H7 (cell line): ENCODE measurements around the gene MMP12. TPM values are rescaled to one million over a fixed set of nuclear protein-coding genes. Genes with fewer than 3 reads are reported as not detected.

Experiments used
- DNase-seq: peaks from one replicate; pipeline ENCODE4 v3.0.0; 2012
- H3K27me3 ChIP-seq: 2 replicates; pipeline ENCODE4 v1.6.0; 2011; ENCODE audit warnings: mild to moderate bottlenecking, low read length; ENCODE audit not compliant: control insufficient read depth, insufficient read depth
- H3K36me3 ChIP-seq: replicated peaks from 2 replicates; pipeline ENCODE4 v1.5.1; 2011; ENCODE audit warnings: low read length; ENCODE audit not compliant: control insufficient read depth, insufficient read depth
- H3K4me3 ChIP-seq: 2 replicates; pipeline ENCODE4 v1.5.1; 2011; ENCODE audit warnings: low read depth, mild to moderate bottlenecking, control low read depth, low read length, moderate library complexity; ENCODE audit not compliant: insufficient read depth
- total RNA-seq: library from RNA; depleted of rRNA; stranded (reverse); fragments of >200 nt; shearing (Covaris generic); gene quantifications from 2 replicates; pipeline ENCODE4 v1.2.3, GENCODE V29; 2014; rRNA removed

The MMP12 gene
- total RNA-seq, 1 experiment from 2014 or later: not detected

DNA sequence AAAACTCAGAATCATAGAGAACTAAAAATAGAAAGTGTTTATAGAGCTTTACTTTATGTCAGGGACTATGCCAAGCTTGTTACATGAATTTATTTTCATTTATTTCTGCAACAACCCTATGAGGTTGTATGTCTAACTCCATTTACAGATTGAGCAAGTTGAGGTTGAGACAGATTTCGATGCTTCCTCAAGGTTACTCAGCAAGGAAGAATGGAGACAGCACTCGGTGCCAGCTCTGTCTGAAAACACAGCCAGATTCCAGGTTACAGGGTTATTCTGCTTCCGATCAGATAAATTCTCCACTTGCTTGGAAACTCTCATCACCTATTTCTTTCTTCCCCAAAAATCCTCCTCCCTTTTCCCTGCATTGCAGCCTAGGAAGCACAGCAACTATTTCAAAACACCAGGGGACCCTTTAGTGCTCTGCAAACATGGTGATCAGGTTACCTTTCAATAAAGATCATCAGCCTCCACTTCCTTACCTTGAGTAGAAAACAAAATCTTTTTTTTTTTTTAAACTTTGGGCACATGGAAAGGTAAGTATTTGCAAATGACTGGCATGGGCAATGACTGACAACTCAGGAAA is 38.4 kb downstream of the MMP12 start:
- no peaks in the 10 kb centered on the region for H3K36me3 ChIP-seq
- no peak for DNase-seq

GRCh38 chr11:102833731-102834130 is 41.1 kb downstream of the MMP12 start:
- no peaks in the 10 kb centered on the region for H3K27me3 ChIP-seq
- DNase-seq: no peak
- no peak overlapping the region for H3K4me3 ChIP-seq
- no peaks in the 10 kb centered on the region for H3K36me3 ChIP-seq

More for the DNA sequence above, 38.4 kb downstream of the MMP12 start:
- H3K27me3 ChIP-seq: no peaks in the 10 kb centered on the region
- H3K4me3 ChIP-seq: no peak overlapping the region

DNA sequence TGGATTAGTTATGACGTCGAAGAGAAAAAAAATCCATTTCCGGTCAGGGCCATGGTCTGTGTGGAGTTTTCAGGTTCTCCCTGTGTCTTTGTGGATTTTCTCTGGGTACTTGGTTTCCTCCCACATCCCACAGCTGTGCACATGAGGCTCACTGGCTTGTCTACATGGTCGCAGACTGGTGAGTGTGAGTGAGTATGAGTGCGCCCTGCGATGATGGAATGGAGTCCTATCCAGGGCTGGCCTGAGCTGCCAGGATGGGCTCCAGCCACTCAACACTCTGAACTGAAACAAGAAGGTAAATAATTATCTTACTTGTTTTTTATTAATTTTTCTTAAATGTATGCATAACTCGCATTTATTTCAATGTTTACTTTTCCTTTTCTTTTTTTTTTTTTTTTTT is 42.2 kb downstream of the MMP12 start:
- H3K36me3 ChIP-seq: no peaks in the 10 kb centered on the region
- H3K27me3 ChIP-seq: no peaks in the 10 kb centered on the region
- no peak overlapping the region for H3K4me3 ChIP-seq
- DNase-seq: no peak

- DNase-seq: peak; percentile 66
- no peaks in the 10 kb centered on the region for H3K36me3 ChIP-seq
- H3K4me3 ChIP-seq: peak overlapping the region; percentile 4; the same call in 1 of the 2 replicates
- H3K27me3 ChIP-seq: no peaks in the 10 kb centered on the region
Observed at GRCh38 chr11:102831489-102832440, 43.0 kb downstream of the MMP12 start.

DNA sequence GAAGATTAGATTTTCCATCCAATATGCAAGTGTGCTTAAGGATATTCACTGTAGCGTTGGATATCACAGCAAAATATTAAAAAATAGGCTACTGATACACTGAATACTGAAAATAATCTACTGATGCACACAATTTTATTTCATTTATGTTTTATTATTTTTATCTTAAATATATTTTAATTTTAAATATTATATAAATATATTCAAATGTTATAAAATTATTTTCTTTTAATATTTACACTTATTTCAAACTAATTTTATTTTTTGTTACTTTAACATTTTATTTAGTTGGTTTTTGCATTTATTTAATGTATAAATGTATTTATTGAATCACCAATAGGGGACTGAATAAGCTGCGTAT is 43.7 kb downstream of the MMP12 start:
- H3K36me3 ChIP-seq: no peaks in the 10 kb centered on the region
- no peak overlapping the region for H3K4me3 ChIP-seq
- DNase-seq: no peak
- no peaks in the 10 kb centered on the region for H3K27me3 ChIP-seq

DNA sequence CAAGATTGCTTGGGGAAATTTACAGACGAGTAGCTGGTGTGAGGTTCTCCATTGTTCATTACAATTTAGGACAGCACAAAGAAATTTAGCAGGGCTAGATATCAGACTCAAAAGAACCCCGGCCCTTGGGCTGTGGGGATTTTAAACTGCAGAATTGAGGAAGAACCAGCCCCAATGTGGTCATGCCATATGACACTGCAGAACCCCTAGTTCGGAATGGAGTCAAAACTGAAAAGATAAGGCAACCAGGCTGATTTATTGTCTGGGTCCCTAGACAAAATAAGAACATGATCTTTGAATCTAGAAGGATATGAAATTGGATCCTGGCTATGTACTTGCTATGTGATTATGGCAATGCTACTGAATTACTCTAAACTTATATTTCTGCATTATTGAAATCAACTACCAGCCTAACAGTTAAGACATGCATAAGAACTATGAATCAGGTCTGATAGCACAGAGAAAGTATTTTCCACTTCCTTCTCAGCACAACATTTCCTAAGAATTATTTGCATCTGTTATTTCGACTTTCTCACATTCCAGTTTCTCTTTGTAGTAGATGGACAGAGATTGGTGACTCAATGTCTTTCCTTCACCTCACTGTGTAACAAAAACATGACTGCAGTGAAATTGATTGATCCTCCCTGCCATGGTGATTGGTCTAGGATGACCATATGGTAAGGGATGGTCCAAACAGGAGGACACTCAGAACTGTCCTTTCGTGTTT is 44.6 kb downstream of the MMP12 start:
- Histone ChIP-seq H3K4me3 (no peak overlapping the region), H3K27me3 (no peaks in the 10 kb centered on the region), H3K36me3 (no peaks in the 10 kb centered on the region)
- no peak for DNase-seq

DNA sequence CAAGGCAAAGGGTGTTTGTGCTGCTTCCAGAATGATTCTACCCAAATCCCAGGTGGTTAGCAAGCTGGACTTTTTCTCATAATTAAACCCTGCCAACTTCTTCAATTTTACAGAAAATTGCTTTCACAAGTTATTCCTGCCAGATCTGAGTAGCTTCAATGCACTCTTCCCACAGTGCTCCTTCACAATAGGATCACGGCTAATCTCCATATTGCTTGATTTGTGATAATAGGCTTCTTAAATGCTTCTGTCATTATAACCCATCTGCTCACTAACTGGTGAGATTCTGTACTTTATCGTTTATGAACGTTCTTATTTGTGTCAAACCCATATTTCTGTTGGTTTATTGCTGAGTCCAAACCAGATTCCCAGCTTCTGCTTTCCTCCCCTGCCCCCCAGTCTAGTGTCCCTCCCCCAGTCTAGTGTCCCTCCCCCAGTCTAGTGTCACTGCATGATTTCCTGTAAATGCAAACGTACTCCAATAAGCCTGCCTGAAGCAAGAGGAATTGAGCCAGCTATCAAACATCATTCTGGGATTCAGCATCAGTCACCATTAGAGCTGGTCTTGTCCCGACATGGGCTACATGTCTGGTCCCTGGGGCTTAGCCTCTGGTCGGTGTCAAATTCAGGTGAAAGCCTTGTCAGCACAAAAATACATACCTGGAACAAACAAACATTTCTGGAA is 45.3 kb downstream of the MMP12 start:
- H3K4me3 ChIP-seq: no peak overlapping the region
- no peaks in the 10 kb centered on the region for H3K36me3 ChIP-seq
- H3K27me3 ChIP-seq: no peaks in the 10 kb centered on the region
- DNase-seq: no peak

DNA sequence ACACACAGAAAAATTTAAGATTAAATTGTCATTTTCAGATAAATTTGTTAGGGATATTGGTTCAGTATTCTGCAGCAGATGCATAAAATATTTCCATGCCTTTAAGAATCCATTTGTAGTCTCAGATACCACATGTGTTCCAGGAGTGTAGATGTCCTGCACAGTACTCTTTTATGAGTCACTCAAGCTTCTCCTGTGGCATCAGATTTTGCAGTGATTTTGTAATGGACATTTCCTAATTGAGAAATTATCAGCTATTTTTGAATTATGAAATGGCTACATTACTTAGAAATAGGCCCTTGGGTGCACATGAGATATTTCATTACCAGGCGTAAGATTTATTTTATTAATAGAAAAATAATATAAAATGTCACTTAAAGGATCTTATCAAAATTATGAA is 50.2 kb downstream of the MMP12 start:
- no peaks in the 10 kb centered on the region for H3K27me3 ChIP-seq
- DNase-seq: no peak
- H3K4me3 ChIP-seq: no peak overlapping the region
- H3K36me3 ChIP-seq: no peaks in the 10 kb centered on the region

DNA sequence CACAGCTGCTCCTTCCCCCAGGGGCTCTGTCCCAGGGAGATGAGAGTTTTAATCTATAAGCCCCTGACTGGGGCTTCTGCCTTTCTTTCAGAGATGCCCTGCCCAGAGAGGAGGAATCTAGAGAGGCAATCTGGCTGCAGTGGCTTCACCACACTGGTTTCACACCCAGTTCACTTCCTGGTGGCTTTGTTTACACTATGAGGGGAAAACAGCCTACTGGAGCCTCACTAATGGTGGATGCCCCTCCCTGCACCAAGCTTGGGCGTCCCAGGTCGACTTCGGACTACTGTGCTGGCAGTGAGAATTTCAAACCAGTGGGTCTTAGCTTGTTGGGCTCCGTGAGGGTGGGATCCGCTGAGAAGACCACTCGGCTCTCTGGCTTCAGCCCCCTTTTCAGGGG is 55.3 kb downstream of the MMP12 start:
- DNase-seq: no peak
- Histone ChIP-seq H3K36me3 (no peaks in the 10 kb centered on the region), H3K4me3 (no peak overlapping the region), H3K27me3 (no peaks in the 10 kb centered on the region)

GRCh38 chr11:102813484-102813883 is 61.3 kb downstream of the MMP12 start:
- Histone ChIP-seq H3K36me3 (no peaks in the 10 kb centered on the region), H3K27me3 (no peaks in the 10 kb centered on the region), H3K4me3 (no peak overlapping the region)
- no peak for DNase-seq

Other genes starting within 250 kb of the MMP12 start
- gene MMP20, start 249.7 kb downstream of the MMP12 start, total RNA-seq: not detected in 2 replicates
- not detected in 2 replicates for gene MMP27, start 169.2 kb downstream of the MMP12 start, total RNA-seq
- gene MMP8, start 150.0 kb downstream of the MMP12 start, total RNA-seq: not detected in 2 replicates
- gene MMP10, start 94.4 kb downstream of the MMP12 start, total RNA-seq: not detected in 2 replicates
- gene MMP1, start 76.8 kb downstream of the MMP12 start, total RNA-seq: 0.03 TPM in 1 of 2 replicates, not detected in the other
- not detected in 2 replicates for gene MMP3, start 31.4 kb downstream of the MMP12 start, total RNA-seq
- gene MMP13, start 80.8 kb upstream of the MMP12 start, total RNA-seq: not detected in 2 replicates
- 118 and 128 TPM in 2 replicates for gene DCUN1D5, start 217.2 kb upstream of the MMP12 start, total RNA-seq
- 10.3 and 11.9 TPM in 2 replicates for gene DYNC2H1, start 234.4 kb upstream of the MMP12 start, total RNA-seq